Right lobe of liver (tissue), 4 donors: ENCODE measurements around the gene MAGI1.

Experiments used
- POLR2A ChIP-seq: fragments of 450-650 bp; IDR thresholded peaks from one replicate; pipeline ENCODE4 v1.6.1; 2017; ENCODE audit warnings: antibody characterized with exemption, mild to moderate bottlenecking
- TF ChIP-seq, protein P1 (sequence below), 4 donors: fragments of 200-600 bp in 3 of 4; fragments of 450-650 bp in 1 of 4; IDR thresholded peaks; one replicate each; pipeline versions ENCODE4 v1.5.1 to v1.8.0; 2016 to 2022; ENCODE audit warnings: antibody characterized with exemption in 4 of 4, mild to moderate bottlenecking in 2 of 4
- donor health status: DM: no; HTN: no; CAD: no.
- donor health status: DM: no; HTN: no; CAD: no.
- donor health status: DM: no; HTN: yes; CAD: no.

DNA sequence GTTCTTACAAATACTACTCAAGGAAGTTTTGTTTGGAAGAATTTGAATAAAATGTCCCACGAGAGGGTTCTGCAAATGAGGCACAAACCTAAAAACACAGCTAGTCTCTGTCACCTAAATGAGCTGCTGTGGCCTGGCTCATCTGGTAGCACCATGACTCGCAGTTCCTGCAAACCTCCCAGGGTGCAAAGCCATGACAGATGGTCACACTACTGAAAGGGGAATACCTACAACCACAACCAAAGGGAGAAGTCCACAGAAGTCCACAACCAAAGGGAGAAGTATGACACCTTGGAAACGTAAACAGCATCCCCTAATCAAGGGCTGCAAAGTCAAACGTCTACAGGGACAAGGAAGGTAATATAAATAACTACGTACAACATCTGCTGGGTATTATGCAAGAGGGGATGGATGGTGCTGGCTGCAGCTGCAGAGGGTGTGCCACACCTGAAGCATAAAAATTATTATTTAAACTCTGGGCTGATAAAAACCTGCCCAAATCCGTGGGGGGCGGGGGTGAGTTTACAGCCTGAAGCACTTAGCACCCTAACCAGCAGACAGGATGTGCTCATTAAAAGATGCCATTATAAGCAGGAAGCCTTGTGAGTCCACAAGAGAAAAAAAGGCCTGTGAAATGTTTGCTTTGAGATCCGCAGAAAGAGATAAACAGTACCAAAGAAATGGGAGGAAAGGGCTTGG is 184.0 kb downstream of the MAGI1 start:
- TF ChIP-seq, protein P1, sequence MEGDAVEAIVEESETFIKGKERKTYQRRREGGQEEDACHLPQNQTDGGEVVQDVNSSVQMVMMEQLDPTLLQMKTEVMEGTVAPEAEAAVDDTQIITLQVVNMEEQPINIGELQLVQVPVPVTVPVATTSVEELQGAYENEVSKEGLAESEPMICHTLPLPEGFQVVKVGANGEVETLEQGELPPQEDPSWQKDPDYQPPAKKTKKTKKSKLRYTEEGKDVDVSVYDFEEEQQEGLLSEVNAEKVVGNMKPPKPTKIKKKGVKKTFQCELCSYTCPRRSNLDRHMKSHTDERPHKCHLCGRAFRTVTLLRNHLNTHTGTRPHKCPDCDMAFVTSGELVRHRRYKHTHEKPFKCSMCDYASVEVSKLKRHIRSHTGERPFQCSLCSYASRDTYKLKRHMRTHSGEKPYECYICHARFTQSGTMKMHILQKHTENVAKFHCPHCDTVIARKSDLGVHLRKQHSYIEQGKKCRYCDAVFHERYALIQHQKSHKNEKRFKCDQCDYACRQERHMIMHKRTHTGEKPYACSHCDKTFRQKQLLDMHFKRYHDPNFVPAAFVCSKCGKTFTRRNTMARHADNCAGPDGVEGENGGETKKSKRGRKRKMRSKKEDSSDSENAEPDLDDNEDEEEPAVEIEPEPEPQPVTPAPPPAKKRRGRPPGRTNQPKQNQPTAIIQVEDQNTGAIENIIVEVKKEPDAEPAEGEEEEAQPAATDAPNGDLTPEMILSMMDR (IDR thresholded peaks at IDR 0.05): no peak
- no peak for TF ChIP-seq POLR2A
